ENCODE results near the gene UBL3. TPM values are rescaled to one million over a fixed set of nuclear protein-coding genes. Genes with fewer than 3 reads are reported as not detected.

The UBL3 gene
- total RNA-seq, 1 experiment from 2014 or later: 10.9 TPM

- H3K36me3 ChIP-seq (ENCODE audit: low read depth, low read length): no peaks in the 10 kb centered on the region
- no peaks in the 10 kb centered on the region for H3F3A ChIP-seq (ENCODE audit: low read length, unreplicated experiment)
- DNase-seq: no peak
- CTCF ChIA-PET: no interaction called here
- H3K9ac ChIP-seq (ENCODE audit: low read length): no peak overlapping the region
- intact Hi-C loops (cut with micrococcal nuclease): no loop called here
- H4K20me1 ChIP-seq (ENCODE audit: low read length): peaks cover 8% of the 10 kb centered on the region; the same call in 1 of the 2 replicates
- no peak for ATAC-seq
- no peak overlapping the region for H3K27ac ChIP-seq (ENCODE audit: low read length)
- no peaks in the 10 kb centered on the region for H3K9me2 ChIP-seq (replicated peaks; ENCODE audit: low read length)
- no peak overlapping the region for H2AFZ ChIP-seq (ENCODE audit: low read length)
- H3K4me3 ChIP-seq (ENCODE audit: low read length): no peak overlapping the region
- H3K27me3 ChIP-seq (ENCODE audit: low read length): no peaks in the 10 kb centered on the region
- H3K4me2 ChIP-seq (ENCODE audit: low read length): no peak overlapping the region
- peaks cover 36% of the 10 kb centered on the region; the same call in 1 of the 2 replicates for H3K79me2 ChIP-seq (ENCODE audit: low read length)
- POLR2A ChIA-PET (ENCODE audit: unreplicated experiment): no interaction called here
- no peaks in the 10 kb centered on the region for H3K9me3 ChIP-seq (ENCODE audit: low read length)
- BruUV-seq (replicated peaks): no TSS peak
- TF ChIP-seq EZH2 (IDR thresholded peaks at IDR 0.05; ENCODE audit: low read length, unreplicated experiment) (no peak), CTCF (conservative IDR thresholded peaks at IDR 0.05; ENCODE audit: low read depth, low read length) (no peak), EZH2phosphoT487 (IDR thresholded peaks at IDR 0.05; ENCODE audit: borderline replicate concordance, low read length) (no peak)
- H3K4me1 ChIP-seq (ENCODE audit: insufficient read depth, low read length): no peaks in the 10 kb centered on the region
These were observed 47.8 kb downstream of the UBL3 start for GRCh38 chr13:29802621-29803020.

GRCh38 chr13:29801737-29802305, 48.6 kb downstream of the UBL3 start:
- no peaks in the 10 kb centered on the region for H3K36me3 ChIP-seq (ENCODE audit: low read depth, low read length)
- no peaks in the 10 kb centered on the region for H3K9me2 ChIP-seq (replicated peaks; ENCODE audit: low read length)
- no TSS peak for BruUV-seq (replicated peaks)
- H3K27me3 ChIP-seq (ENCODE audit: low read length): no peaks in the 10 kb centered on the region
- H2AFZ ChIP-seq (ENCODE audit: low read length): no peak overlapping the region
- no peak overlapping the region for H3K4me3 ChIP-seq (ENCODE audit: low read length)
- ChIA-PET POLR2A (ENCODE audit: unreplicated experiment) (no interaction called here), CTCF (no interaction called here)
- peaks cover 40% of the 10 kb centered on the region; the same call in 1 of the 2 replicates for H3K79me2 ChIP-seq (ENCODE audit: low read length)
- no peaks in the 10 kb centered on the region for H3F3A ChIP-seq (ENCODE audit: low read length, unreplicated experiment)
- peaks cover 8% of the 10 kb centered on the region; the same call in 1 of the 2 replicates for H4K20me1 ChIP-seq (ENCODE audit: low read length)
- TF ChIP-seq CTCF (conservative IDR thresholded peaks at IDR 0.05; ENCODE audit: low read depth, low read length): no peak
- no peak for TF ChIP-seq EZH2 (IDR thresholded peaks at IDR 0.05; ENCODE audit: low read length, unreplicated experiment)
- TF ChIP-seq EZH2phosphoT487 (IDR thresholded peaks at IDR 0.05; ENCODE audit: borderline replicate concordance, low read length): no peak
- H3K27ac ChIP-seq (ENCODE audit: low read length): no peak overlapping the region
- H3K4me2 ChIP-seq (ENCODE audit: low read length): no peak overlapping the region
- H3K4me1 ChIP-seq (ENCODE audit: insufficient read depth, low read length): no peaks in the 10 kb centered on the region
- ATAC-seq: no peak
- DNase-seq: no peak
- intact Hi-C loops (cut with micrococcal nuclease): no loop called here
- no peaks in the 10 kb centered on the region for H3K9me3 ChIP-seq (ENCODE audit: low read length)
- no peak overlapping the region for H3K9ac ChIP-seq (ENCODE audit: low read length)

GRCh38 chr13:29801102-29801501, 49.3 kb downstream of the UBL3 start:
- H3K36me3 ChIP-seq (ENCODE audit: low read depth, low read length): no peaks in the 10 kb centered on the region
- H4K20me1 ChIP-seq (ENCODE audit: low read length): peaks cover 8% of the 10 kb centered on the region; the same call in 1 of the 2 replicates
- H3K27me3 ChIP-seq (ENCODE audit: low read length): no peaks in the 10 kb centered on the region
- H3F3A ChIP-seq (ENCODE audit: low read length, unreplicated experiment): no peaks in the 10 kb centered on the region
- no peak for DNase-seq
- H2AFZ ChIP-seq (ENCODE audit: low read length): no peak overlapping the region
- no TSS peak for BruUV-seq (replicated peaks)
- H3K9me3 ChIP-seq (ENCODE audit: low read length): no peaks in the 10 kb centered on the region
- H3K79me2 ChIP-seq (ENCODE audit: low read length): peaks cover 40% of the 10 kb centered on the region; the same call in 1 of the 2 replicates
- no peak for ATAC-seq
- no peaks in the 10 kb centered on the region for H3K9me2 ChIP-seq (replicated peaks; ENCODE audit: low read length)
- H3K4me2 ChIP-seq (ENCODE audit: low read length): no peak overlapping the region
- POLR2A ChIA-PET (ENCODE audit: unreplicated experiment): no interaction called here
- CTCF ChIA-PET: no interaction called here
- intact Hi-C loops (cut with micrococcal nuclease): no loop called here
- no peak overlapping the region for H3K27ac ChIP-seq (ENCODE audit: low read length)
- H3K4me3 ChIP-seq (ENCODE audit: low read length): no peak overlapping the region
- no peak for TF ChIP-seq EZH2 (IDR thresholded peaks at IDR 0.05; ENCODE audit: low read length, unreplicated experiment)
- no peak for TF ChIP-seq EZH2phosphoT487 (IDR thresholded peaks at IDR 0.05; ENCODE audit: borderline replicate concordance, low read length)
- TF ChIP-seq CTCF (conservative IDR thresholded peaks at IDR 0.05; ENCODE audit: low read depth, low read length): no peak
- no peaks in the 10 kb centered on the region for H3K4me1 ChIP-seq (ENCODE audit: insufficient read depth, low read length)
- H3K9ac ChIP-seq (ENCODE audit: low read length): no peak overlapping the region

All from PC-3 (cell line).